HEK293 (cell line): ENCODE data around the gene FRZB.

ENCODE experiments used
- ATF2 ChIP-seq: fragments of 450-650 bp; formaldehyde crosslinking; IDR thresholded peaks from 2 replicates; pipeline ENCODE4 v1.5.1; 2016; ENCODE audit warnings: missing biosample characterization, missing genetic modification characterization, low read depth
- GLIS1 ChIP-seq: fragments of 450-650 bp; formaldehyde crosslinking; IDR thresholded peaks from 2 replicates; pipeline ENCODE4 v1.5.1; 2016; ENCODE audit warnings: missing biosample characterization, missing genetic modification characterization
- HOXA7 ChIP-seq: sonication (generic); formaldehyde crosslinking; IDR thresholded peaks from 2 replicates; pipeline ENCODE4 v1.8.1; 2022; ENCODE audit warnings: missing genetic modification reagents, borderline replicate concordance
- MZF1 ChIP-seq: fragments of 450-650 bp; formaldehyde crosslinking; IDR thresholded peaks from 2 replicates; pipeline ENCODE4 v1.5.1; 2017; ENCODE audit warnings: missing biosample characterization, missing genetic modification characterization, borderline replicate concordance
- PBX3 ChIP-seq: sonication (generic); formaldehyde crosslinking; IDR thresholded peaks from 2 replicates; pipeline ENCODE4 v1.8.1; 2022; ENCODE audit warnings: mild to moderate bottlenecking, moderate library complexity, missing genetic modification reagents
- PRDM1 ChIP-seq: fragments of 450-650 bp; formaldehyde crosslinking; IDR thresholded peaks from 2 replicates; pipeline ENCODE4; 2016; ENCODE audit warnings: missing biosample characterization, missing genetic modification characterization
- PRDM4 ChIP-seq: fragments of 450-650 bp; formaldehyde crosslinking; IDR thresholded peaks from 2 replicates; pipeline ENCODE4 v1.5.1; 2017; ENCODE audit warnings: missing biosample characterization, missing genetic modification characterization
- PRDM6 ChIP-seq: fragments of 450-650 bp; formaldehyde crosslinking; IDR thresholded peaks from 2 replicates; pipeline ENCODE4 v1.5.1; 2017; ENCODE audit warnings: missing biosample characterization, missing genetic modification characterization
- SETDB1 ChIP-seq: IDR thresholded peaks from one replicate; pipeline ENCODE4 v1.6.1; 2017; ENCODE audit warnings: mild to moderate bottlenecking, low read length, moderate library complexity, mixed read lengths; ENCODE audit not compliant: insufficient read length
- WT1 ChIP-seq: fragments of 450-650 bp; formaldehyde crosslinking; IDR thresholded peaks from 2 replicates; pipeline ENCODE4 v1.5.1; 2016; ENCODE audit warnings: missing biosample characterization, missing genetic modification characterization
- YY1 ChIP-seq: fragments of 450-650 bp; formaldehyde crosslinking; IDR thresholded peaks from 2 replicates; pipeline ENCODE4 v1.5.1; 2018; ENCODE audit warnings: missing biosample characterization, missing genetic modification characterization
- YY2 ChIP-seq: fragments of 450-650 bp; formaldehyde crosslinking; IDR thresholded peaks from 2 replicates; pipeline ENCODE4 v1.5.1; 2016; ENCODE audit warnings: missing biosample characterization, missing genetic modification characterization
- ZBTB21 ChIP-seq: fragments of 450-650 bp; formaldehyde crosslinking; IDR thresholded peaks from 2 replicates; pipeline ENCODE4 v1.5.1; 2017; ENCODE audit warnings: missing biosample characterization, missing genetic modification characterization
- ZBTB6 ChIP-seq: fragments of 450-650 bp; formaldehyde crosslinking; IDR thresholded peaks from 2 replicates; pipeline ENCODE4 v1.5.1; 2017; ENCODE audit warnings: missing biosample characterization, missing genetic modification characterization
- ZFHX2 ChIP-seq: fragments of 450-650 bp; formaldehyde crosslinking; conservative IDR thresholded peaks from 2 replicates; pipeline ENCODE4 v1.5.1; 2016; ENCODE audit warnings: missing biosample characterization, missing genetic modification characterization
- ZNF148 ChIP-seq: fragments of 450-650 bp; formaldehyde crosslinking; IDR thresholded peaks from 2 replicates; pipeline ENCODE4 v1.5.0; 2017; ENCODE audit warnings: missing biosample characterization, missing genetic modification characterization, borderline replicate concordance
- ZNF174 ChIP-seq: fragments of 450-650 bp; formaldehyde crosslinking; IDR thresholded peaks from 2 replicates; pipeline ENCODE4 v1.5.0; 2017; ENCODE audit warnings: missing biosample characterization, mild to moderate bottlenecking, missing genetic modification characterization
- ZNF350 ChIP-seq: fragments of 450-650 bp; formaldehyde crosslinking; IDR thresholded peaks from 2 replicates; pipeline ENCODE4 v1.5.0; 2017; ENCODE audit warnings: missing biosample characterization, mild to moderate bottlenecking, missing genetic modification characterization
- ZNF362 ChIP-seq: fragments of 450-650 bp; formaldehyde crosslinking; IDR thresholded peaks from 2 replicates; pipeline ENCODE4 v1.5.1; 2016; ENCODE audit warnings: missing biosample characterization, missing genetic modification characterization
- ZNF548 ChIP-seq: fragments of 450-650 bp; formaldehyde crosslinking; IDR thresholded peaks from 2 replicates; pipeline ENCODE4 v1.5.1; 2016; ENCODE audit warnings: missing biosample characterization, missing genetic modification characterization
- ZNF549 ChIP-seq: fragments of 450-650 bp; IDR thresholded peaks from 2 replicates; pipeline ENCODE4 v1.5.1; 2018; ENCODE audit warnings: missing biosample characterization, missing genetic modification characterization, mild to moderate bottlenecking, inconsistent platforms, moderate library complexity
- ZNF555 ChIP-seq: fragments of 450-650 bp; formaldehyde crosslinking; conservative IDR thresholded peaks from 2 replicates; pipeline ENCODE4 v1.5.1; 2017; ENCODE audit warnings: missing biosample characterization, mild to moderate bottlenecking, missing genetic modification characterization, inconsistent platforms
- ZNF585B ChIP-seq: fragments of 450-650 bp; formaldehyde crosslinking; IDR thresholded peaks from 2 replicates; pipeline ENCODE4 v1.5.1; 2016; ENCODE audit warnings: missing biosample characterization, missing genetic modification characterization
- ZNF600 ChIP-seq: fragments of 450-650 bp; formaldehyde crosslinking; IDR thresholded peaks from 2 replicates; pipeline ENCODE4 v1.5.1; 2016; ENCODE audit warnings: missing biosample characterization, missing genetic modification characterization
- ZNF776 ChIP-seq: fragments of 450-650 bp; formaldehyde crosslinking; IDR thresholded peaks from 2 replicates; pipeline ENCODE4 v1.5.0; 2017; ENCODE audit warnings: missing biosample characterization, missing genetic modification characterization, borderline replicate concordance
- ZSCAN23 ChIP-seq: fragments of 450-650 bp; formaldehyde crosslinking; IDR thresholded peaks from 2 replicates; pipeline ENCODE4 v1.5.1; 2016; ENCODE audit warnings: missing biosample characterization, missing genetic modification characterization
- ZSCAN30 ChIP-seq: fragments of 450-650 bp; IDR thresholded peaks from 2 replicates; pipeline ENCODE4 v1.5.1; 2018; ENCODE audit warnings: missing biosample characterization, mild to moderate bottlenecking, missing genetic modification characterization, moderate library complexity
- ZSCAN5A ChIP-seq: fragments of 450-650 bp; formaldehyde crosslinking; IDR thresholded peaks from 2 replicates; pipeline ENCODE4 v1.5.1; 2016; ENCODE audit warnings: missing biosample characterization, missing genetic modification characterization

FRZB gene

GRCh38 chr2:182826064-182826463, 40.4 kb downstream of the FRZB start (continued):
- no peak for TF ChIP-seq ZNF148 (tag by site-specific recombination)
- TF ChIP-seq ATF2 (tag by site-specific recombination): no peak
- no peak for TF ChIP-seq GLIS1
- TF ChIP-seq ZNF585B (tag by site-specific recombination): no peak
- TF ChIP-seq ZFHX2 (tag by site-specific recombination): no peak
- TF ChIP-seq ZBTB6 (tag by site-specific recombination): no peak
- TF ChIP-seq HOXA7 (CRISPR knock-in tag): no peak
- TF ChIP-seq PRDM1 (tag by site-specific recombination): no peak
- peak; percentile 88 for TF ChIP-seq PRDM6 (tag by site-specific recombination)
- TF ChIP-seq ZSCAN5A (tag by site-specific recombination): no peak
- TF ChIP-seq WT1 (tag by site-specific recombination): no peak
- TF ChIP-seq ZBTB21 (tag by site-specific recombination): no peak
- TF ChIP-seq YY2 (tag by site-specific recombination): no peak
- no peak for TF ChIP-seq ZNF548 (tag by site-specific recombination)
- TF ChIP-seq ZNF555 (tag by site-specific recombination): no peak
- no peak for TF ChIP-seq ZNF776 (tag by site-specific recombination)
- TF ChIP-seq ZNF549 (tag by site-specific recombination): no peak
- no peak for TF ChIP-seq ZNF600
- TF ChIP-seq ZSCAN23 (tag by site-specific recombination): no peak
- no peak for TF ChIP-seq ZNF174 (tag by site-specific recombination)
- no peak for TF ChIP-seq YY1 (tag by site-specific recombination)
- peak; percentile 49; the same call in 1 of the 2 replicates for TF ChIP-seq ZSCAN30 (tag by site-specific recombination)
- no peak for TF ChIP-seq MZF1
- no peak for TF ChIP-seq ZNF350 (tag by site-specific recombination)
- TF ChIP-seq ZNF362: no peak
- peak; percentile 63; the same call in 1 of the 2 replicates for TF ChIP-seq PRDM4 (tag by site-specific recombination)
- no peak for TF ChIP-seq PBX3 (CRISPR knock-in tag)
- TF ChIP-seq SETDB1: no peak
